Keratinocyte (primary cell): ENCODE measurements around the gene HOXA1. TPM values are rescaled to one million over a fixed set of nuclear protein-coding genes. Genes with fewer than 3 reads are reported as not detected.

Experiments used
- DNase-seq: peaks from one replicate; pipeline ENCODE4 v3.0.0-alpha.2; 2011; ENCODE audit warnings: low read depth, missing footprints, low spot score
- FAIRE-seq: peaks from 2 replicates; lab custom pipeline; 2011; peaks lifted over from hg19 to GRCh38; lab: Jason Lieb, UNC
- H2AFZ ChIP-seq: 2 replicates; pipeline ENCODE4 v1.6.0; 2012; ENCODE audit warnings: low read length, control low read depth, inconsistent platforms; ENCODE audit not compliant: control insufficient read depth
- H3K27ac ChIP-seq: 2 replicates; pipeline ENCODE4 v1.5.1; 2011; ENCODE audit warnings: low read length; ENCODE audit not compliant: control insufficient read depth, insufficient read depth
- H3K27me3 ChIP-seq: 3 replicates; pipeline ENCODE4 v1.6.0; 2011; ENCODE audit warnings: low read length; ENCODE audit not compliant: control insufficient read depth, insufficient read depth; ENCODE audit errors: extremely low read depth
- H3K36me3 ChIP-seq, 2 experiments: 2 replicates in 1 of 2; 3 replicates in 1 of 2; pipeline ENCODE4 v1.5.1; 2011; ENCODE audit warnings: low read length in 2 of 2, mild to moderate bottlenecking in 1 of 2; ENCODE audit not compliant: control insufficient read depth in 2 of 2, insufficient read depth in 2 of 2; ENCODE audit errors: extremely low read depth in 1 of 2
- H3K4me1 ChIP-seq: 3 replicates; pipeline ENCODE4 v1.5.1; 2011; ENCODE audit warnings: low read length; ENCODE audit not compliant: control insufficient read depth, insufficient read depth; ENCODE audit errors: extremely low read depth
- H3K4me2 ChIP-seq: 3 replicates; pipeline ENCODE4 v1.6.0; 2011; ENCODE audit warnings: low read depth, low read length; ENCODE audit not compliant: control insufficient read depth, insufficient read depth; ENCODE audit errors: extremely low read depth
- H3K4me3 ChIP-seq, 3 experiments: fragments of 200-600 bp in 1 of 3; sonication (generic) in 1 of 3; 2 replicates in 2 of 3; 3 replicates in 1 of 3; pipeline ENCODE4 v1.5.1; 2011 to 2016; ENCODE audit warnings: low read length in 3 of 3, mild to moderate bottlenecking in 3 of 3, control low read depth in 2 of 3, inconsistent platforms in 1 of 3, low read depth in 1 of 3, mixed read lengths in 1 of 3, mixed run types in 1 of 3, moderate library complexity in 1 of 3; ENCODE audit not compliant: control insufficient read depth in 2 of 3, insufficient read depth in 2 of 3; ENCODE audit errors: extremely low read depth in 1 of 3
- H3K79me2 ChIP-seq: 2 replicates; pipeline ENCODE4 v1.6.0; 2012; ENCODE audit warnings: low read length; ENCODE audit not compliant: control insufficient read depth, insufficient read depth
- H3K9ac ChIP-seq: 3 replicates; pipeline ENCODE4 v1.6.0; 2011; ENCODE audit warnings: low read length; ENCODE audit not compliant: control insufficient read depth, insufficient read depth; ENCODE audit errors: extremely low read depth
- H3K9me1 ChIP-seq: 3 replicates; pipeline ENCODE4 v1.6.0; 2011; ENCODE audit warnings: low read length; ENCODE audit not compliant: control insufficient read depth, insufficient read depth; ENCODE audit errors: extremely low read depth
- H3K9me3 ChIP-seq: 2 replicates; pipeline ENCODE4 v1.5.1; 2012; ENCODE audit warnings: low read depth, low read length; ENCODE audit not compliant: control insufficient read depth
- H4K20me1 ChIP-seq: 3 replicates; pipeline ENCODE4 v1.6.0; 2011; ENCODE audit warnings: low read length; ENCODE audit not compliant: control insufficient read depth, insufficient read depth; ENCODE audit errors: extremely low read depth
- CTCF ChIP-seq, 3 experiments: IDR thresholded peaks in 1 of 3; conservative IDR thresholded peaks in 1 of 3; optimal IDR thresholded peaks in 1 of 3; 2 replicates in 2 of 3; 3 replicates in 1 of 3; pipeline versions ENCODE3 to v1.5.1; 2011; ENCODE audit warnings: low read length in 3 of 3, mild to moderate bottlenecking in 3 of 3, moderate library complexity in 2 of 3, control low read depth in 1 of 3, inconsistent platforms in 1 of 3; ENCODE audit not compliant: insufficient read depth in 2 of 3; ENCODE audit errors: extremely low read depth in 1 of 3
- EZH2 ChIP-seq: IDR thresholded peaks from one replicate; pipeline ENCODE4 v1.6.1; 2012; ENCODE audit warnings: inconsistent platforms, mild to moderate bottlenecking, low read length, moderate library complexity
- dilution Hi-C: fragments of 300-500 bp; cut with MboI; formaldehyde crosslinking; loops from one replicate; pipeline ENCODE4 v1.7.0; 2020; ENCODE audit warnings: low sequenced_read_pairs; ENCODE audit not compliant: extremely low pct_ligation_motif_present
- polyA plus RNA-seq, 5 experiments: library from polyadenylated mRNA; depleted of rRNA in 3 of 5; stranded (reverse) in 3 of 5; stranded (forward) in 1 of 5; unstranded in 1 of 5; fragments of >200 nt; gene quantifications; 1 replicate in 1 of 5; 2 replicates in 3 of 5; 3 replicates in 1 of 5; pipeline versions ENCODE4 v1.2.1 to v1.2.3, GENCODE V29; 2011 to 2012; ENCODE audit warnings: missing spikeins in 2 of 5, low read depth in 1 of 5, low replicate concordance in 1 of 5

HOXA1 gene
- polyA plus RNA-seq, 1 donor (not counting 4 experiments of a cell fraction or from before 2014, with no cell fraction given) = 11.9 TPM

- no peak overlapping the region for H3K9ac ChIP-seq
- no peaks in the 10 kb centered on the region for H3K27me3 ChIP-seq
- H3K79me2 ChIP-seq = peaks cover 32% of the 10 kb centered on the region
- dilution Hi-C loops = no loop called here
- no peaks in the 10 kb centered on the region for H3K9me3 ChIP-seq
- no peaks in the 10 kb centered on the region for H3K36me3 ChIP-seq
- no peak overlapping the region for H3K4me2 ChIP-seq
- H3K27ac ChIP-seq = no peak overlapping the region
- H3K9me1 ChIP-seq = no peaks in the 10 kb centered on the region
- peaks cover 31% of the 10 kb centered on the region for H3K4me1 ChIP-seq
- H3K4me3 ChIP-seq = no peak overlapping the region
- no peaks in the 10 kb centered on the region for H4K20me1 ChIP-seq
- no peak overlapping the region for H2AFZ ChIP-seq
- FAIRE-seq = no peak
- no peak for DNase-seq
- TF ChIP-seq EZH2 = no peak
- TF ChIP-seq CTCF (optimal IDR thresholded peaks at IDR 0.05 in 1 of 3, IDR thresholded peaks at IDR 0.05 in 1 of 3, conservative IDR thresholded peaks at IDR 0.05 in 1 of 3; ENCODE audit: extremely low read depth in 1 of 3, insufficient read depth in 2 of 3, low read length in 3 of 3) = no peak
Observed at GRCh38 chr7:27109466-27110185, 13.8 kb upstream of the HOXA1 start.

- Histone ChIP-seq H3K27me3 (no peaks in the 10 kb centered on the region), H4K20me1 (no peaks in the 10 kb centered on the region), H3K9me1 (no peaks in the 10 kb centered on the region), H3K79me2 (peaks cover 27% of the 10 kb centered on the region), H3K4me1 (peaks cover 34% of the 10 kb centered on the region), H2AFZ (no peak overlapping the region), H3K36me3 (no peaks in the 10 kb centered on the region), H3K9me3 (no peaks in the 10 kb centered on the region), H3K27ac (no peak overlapping the region), H3K4me2 (peak overlapping the region; percentile 33), H3K4me3 (peak overlapping the region in 1 of 3 experiments; percentile 17), H3K9ac (peak overlapping the region; percentile 7)
- dilution Hi-C loops = no loop called here
- no peak for DNase-seq
- no peak for FAIRE-seq
- no peak for TF ChIP-seq EZH2
- TF ChIP-seq CTCF (optimal IDR thresholded peaks at IDR 0.05 in 1 of 3, IDR thresholded peaks at IDR 0.05 in 1 of 3, conservative IDR thresholded peaks at IDR 0.05 in 1 of 3; ENCODE audit: extremely low read depth in 1 of 3, insufficient read depth in 2 of 3, low read length in 3 of 3) = no peak
Observed at GRCh38 chr7:27108390-27109127, 12.8 kb upstream of the HOXA1 start.
